ENCODE measurements around the gene SH3BP5L.

DNA sequence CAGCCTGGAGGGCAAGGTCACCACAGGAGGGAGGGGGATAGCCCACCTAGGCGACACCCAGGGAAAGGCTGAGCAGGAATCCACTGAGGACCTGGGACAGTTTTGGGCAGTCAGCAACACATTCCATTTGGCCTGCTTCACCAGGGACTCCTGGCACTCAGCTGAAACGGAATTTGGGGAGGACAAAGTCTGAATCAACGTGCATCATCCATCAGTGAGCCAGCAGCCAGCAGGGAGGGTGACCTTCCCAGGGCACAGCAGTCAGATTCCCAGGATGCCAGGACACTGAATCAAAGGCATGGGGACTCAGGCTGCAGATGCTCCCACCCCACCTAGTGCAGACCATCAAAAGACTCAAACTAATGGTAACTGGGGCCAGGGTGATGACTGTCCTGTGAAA is 4.6 kb downstream of the SH3BP5L start:
- TF ChIP-seq ZNF274 (IDR thresholded peaks at IDR 0.05; ENCODE audit: low read depth, low read length), result no peak
- no peak for TF ChIP-seq YY1 (IDR thresholded peaks at IDR 0.05; ENCODE audit: insufficient read depth, insufficient read length)
- no peak for TF ChIP-seq SUZ12 (IDR thresholded peaks at IDR 0.05; ENCODE audit: extremely low read depth, insufficient read depth, insufficient read length)
